ENCODE results near the gene NDUFAF8. TPM values are rescaled to one million over a fixed set of nuclear protein-coding genes. Genes with fewer than 3 reads are reported as not detected.

The NDUFAF8 gene
- total and polyA plus RNA-seq, 10 of the 15 experiments (the other 5 are each of a cell fraction or from before 2014, with no cell fraction given) = 22.0 to 307 (median 106) TPM

GRCh38 chr17:81285179-81285878 is 46.2 kb downstream of the NDUFAF8 start (continued):
- TF ChIP-seq BCLAF1 (IDR thresholded peaks at IDR 0.05) (no peak), HSF1 (IDR thresholded peaks at IDR 0.05; ENCODE audit: low read depth, low read length) (no peak), ZNF274 (IDR thresholded peaks at IDR 0.05; ENCODE audit: insufficient read depth, insufficient read length) (no peak), FOXM1 (IDR thresholded peaks at IDR 0.05; ENCODE audit: low read depth, low read length) (no peak), FOS (IDR thresholded peaks at IDR 0.05; ENCODE audit: borderline replicate concordance, extremely low read depth, insufficient read length) (no peak), NFIC (IDR thresholded peaks at IDR 0.05; ENCODE audit: low read depth, low read length) (no peak), ZZZ3 (IDR thresholded peaks at IDR 0.05; ENCODE audit: control insufficient read depth, insufficient read length, low read depth) (no peak), IRF5 (IDR thresholded peaks at IDR 0.05; ENCODE audit: borderline replicate concordance) (no peak), BRCA1 (IDR thresholded peaks at IDR 0.05; ENCODE audit: low read depth, low read length) (no peak), ZNF217 (IDR thresholded peaks at IDR 0.05) (no peak), ZBTB33 (IDR thresholded peaks at IDR 0.05) (no peak), TCF12 (IDR thresholded peaks at IDR 0.05; ENCODE audit: low read depth, low read length) (no peak), SMARCA5 (IDR thresholded peaks at IDR 0.05) (no peak), MEF2B (IDR thresholded peaks at IDR 0.05; ENCODE audit: partially characterized antibody, poor library complexity, severe bottlenecking) (peak; percentile 77), SMAD1 (IDR thresholded peaks at IDR 0.05; ENCODE audit: low read depth, partially characterized antibody) (no peak), HCFC1 (IDR thresholded peaks at IDR 0.05; ENCODE audit: low read length) (no peak), NBN (IDR thresholded peaks at IDR 0.05) (no peak), IRF3 (IDR thresholded peaks at IDR 0.05) (no peak), MAX (IDR thresholded peaks at IDR 0.05; ENCODE audit: low read depth, low read length) (peak; percentile 21; the same call in 1 of the 2 replicates), HDAC6 (IDR thresholded peaks at IDR 0.05; ENCODE audit: unreplicated experiment) (no peak)

Measured in GM12878 (cell line).